ENCODE measurements around the gene DUS2.

GRCh38 chr16:68096491-68096890 lies 73.4 kb downstream of the DUS2 start:
- TF ChIP-seq POLR2AphosphoS5 (IDR thresholded peaks at IDR 0.05) (no peak), CTCF (IDR thresholded peaks at IDR 0.05) (no peak), EP300 (IDR thresholded peaks at IDR 0.05; ENCODE audit: low read depth) (no peak), POLR2A (IDR thresholded peaks at IDR 0.05) (no peak)
